GM23248 (cell line): ENCODE results near the gene CHKB. TPM values are rescaled to one million over a fixed set of nuclear protein-coding genes. Genes with fewer than 3 reads are reported as not detected.
"Not testable (repeated sequence)": the region's sequence is repeated elsewhere in the genome, so short reads cannot be mapped to it uniquely, and the experiment has no call there.

Source experiments
- DNase-seq: peaks from one replicate; pipeline ENCODE4 v3.0.0-alpha.2; 2015
- H2AFZ ChIP-seq: fragments of 200-600 bp; sonication (generic); 2 replicates; pipeline ENCODE4 v1.6.1; 2016; ENCODE audit warnings: antibody characterized with exemption
- H3F3A ChIP-seq: fragments of 200-600 bp; sonication (generic); 2 replicates; pipeline ENCODE4 v1.6.1; 2016; ENCODE audit warnings: mild to moderate bottlenecking, antibody characterized with exemption, mixed run types; ENCODE audit not compliant: insufficient read depth
- H3K27ac ChIP-seq: fragments of 200-600 bp; sonication (generic); 2 replicates; pipeline ENCODE4 v1.5.1; 2016; ENCODE audit warnings: mild to moderate bottlenecking
- H3K27me3 ChIP-seq: fragments of 200-600 bp; sonication (generic); replicated peaks from 2 replicates; pipeline ENCODE4 v1.6.1; 2016; ENCODE audit warnings: mild to moderate bottlenecking; ENCODE audit not compliant: insufficient read depth
- H3K36me3 ChIP-seq: fragments of 200-600 bp; sonication (generic); 2 replicates; pipeline ENCODE4 v1.6.1; 2016; ENCODE audit warnings: low read depth, mild to moderate bottlenecking
- H3K4me1 ChIP-seq: fragments of 200-600 bp; sonication (generic); 2 replicates; pipeline ENCODE4 v1.6.1; 2016; ENCODE audit warnings: mild to moderate bottlenecking; ENCODE audit not compliant: insufficient read depth
- H3K4me2 ChIP-seq: fragments of 200-600 bp; sonication (generic); one replicate; pipeline ENCODE4 v1.6.1; 2016; ENCODE audit warnings: mild to moderate bottlenecking; ENCODE audit not compliant: unreplicated experiment
- H3K4me3 ChIP-seq: fragments of 200-600 bp; sonication (generic); 2 replicates; pipeline ENCODE4 v1.5.1; 2016; ENCODE audit warnings: mild to moderate bottlenecking
- H3K79me2 ChIP-seq: fragments of 200-600 bp; sonication (generic); 2 replicates; pipeline ENCODE4 v1.6.1; 2016; ENCODE audit warnings: mild to moderate bottlenecking; ENCODE audit not compliant: insufficient read depth
- H3K9ac ChIP-seq: fragments of 200-600 bp; sonication (generic); 2 replicates; pipeline ENCODE4 v1.6.1; 2016; ENCODE audit warnings: mild to moderate bottlenecking
- H3K9me2 ChIP-seq: fragments of 200-600 bp; sonication (generic); 2 replicates; pipeline ENCODE4 v1.6.1; 2016; ENCODE audit warnings: mixed run types, mild to moderate bottlenecking, moderate library complexity; ENCODE audit not compliant: insufficient read depth
- H3K9me3 ChIP-seq: fragments of 200-600 bp; sonication (generic); one replicate; pipeline ENCODE4 v1.6.1; 2017; ENCODE audit warnings: low read depth
- H4K20me1 ChIP-seq: fragments of 200-600 bp; sonication (generic); 2 replicates; pipeline ENCODE4 v1.6.0; 2016; ENCODE audit not compliant: insufficient read depth
- EZH2 ChIP-seq: fragments of 200-600 bp; sonication (generic); IDR thresholded peaks from 2 replicates; pipeline ENCODE4 v1.6.1; 2018; ENCODE audit warnings: antibody characterized with exemption, mild to moderate bottlenecking; ENCODE audit not compliant: insufficient read depth, poor library complexity, severe bottlenecking
- EZH2phosphoT487 ChIP-seq: fragments of 200-600 bp; sonication (generic); IDR thresholded peaks from 2 replicates; pipeline ENCODE4 v1.6.1; 2018; ENCODE audit warnings: antibody characterized with exemption, moderate library complexity, mild to moderate bottlenecking, low read depth; ENCODE audit not compliant: insufficient read depth
- WGBS, 2 experiments: methylation state at CpG; one replicate each; pipeline ENCODE4 v1.1.6; 2015 to 2017; ENCODE audit warnings: low lambda C conversion rate in 2 of 2, low coverage in 1 of 2; ENCODE audit errors: missing lambda C conversion rate in 2 of 2; 5-methylcytosine and 5-hydroxymethylcytosine counted together
- in situ Hi-C: fragments of 300-500 bp; cut with MboI; formaldehyde crosslinking; loops from 2 replicates; pipeline ENCODE4 v1.15.0; 2020
- polyA plus RNA-seq: library from polyadenylated mRNA; unstranded; fragments of >200 nt; fragmentation: Nextera tagmentation; extraction: Ambion mirVana; gene quantifications from 2 replicates; pipeline ENCODE4 v1.2.1, GENCODE V29; 2016
- total RNA-seq: library from RNA; depleted of rRNA; stranded (reverse); fragments of >200 nt; shearing (Covaris generic); gene quantifications from 2 replicates; pipeline ENCODE4 v1.2.3, GENCODE V29; 2014

CHKB gene
- total and polyA plus RNA-seq, 2 experiments from 2014 or later, result 41.3 to 41.7 TPM

DNA sequence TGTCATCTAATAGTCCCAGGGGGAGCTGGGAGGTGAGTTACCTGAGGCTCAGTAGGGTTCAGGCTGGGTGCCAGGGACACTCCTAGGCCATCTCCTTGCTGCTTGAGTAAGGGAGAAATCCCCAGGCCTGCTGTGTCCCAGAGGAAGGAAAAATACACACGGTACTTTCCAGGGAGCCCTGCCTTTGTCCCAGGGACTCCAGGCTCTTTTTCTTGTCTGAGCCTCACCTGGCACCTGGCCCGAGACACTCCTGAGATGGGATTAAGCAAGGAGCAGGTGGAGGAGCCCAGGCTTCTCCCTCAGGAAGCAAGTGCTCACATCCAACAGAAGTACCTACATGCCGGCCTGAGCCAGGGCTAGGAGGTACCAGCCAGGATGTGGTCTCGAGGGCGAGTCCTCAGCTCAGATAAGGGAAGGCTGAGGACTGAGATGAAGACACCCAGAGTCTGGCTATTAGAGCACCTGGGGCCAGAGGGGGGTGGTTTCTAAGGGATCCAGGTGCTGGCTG, 37.8 kb downstream of the CHKB start:
- Histone ChIP-seq H2AFZ (peak overlapping the region; percentile 54), H3K79me2 (no peaks in the 10 kb centered on the region), H3K9me2 (no peaks in the 10 kb centered on the region), H3K27ac (no peak overlapping the region), H3K36me3 (no peaks in the 10 kb centered on the region), H3F3A (peaks cover 27% of the 10 kb centered on the region), H4K20me1 (no peaks in the 10 kb centered on the region), H3K27me3 (peaks cover 8% of the 10 kb centered on the region), H3K4me1 (peaks cover 26% of the 10 kb centered on the region), H3K4me3 (peak overlapping the region; percentile 51; the same call in 1 of the 2 replicates), H3K4me2 (no peak overlapping the region), H3K9me3 (no peaks in the 10 kb centered on the region), H3K9ac (peak overlapping the region; percentile 62)
- in situ Hi-C loops, result no loop called here
- no peak for DNase-seq
- no peak for TF ChIP-seq EZH2
- no peak for TF ChIP-seq EZH2phosphoT487
- whole genome bisulfite sequencing, 2 experiments, result 93% methylated on average over 5 of the region's 5 CpGs

DNA sequence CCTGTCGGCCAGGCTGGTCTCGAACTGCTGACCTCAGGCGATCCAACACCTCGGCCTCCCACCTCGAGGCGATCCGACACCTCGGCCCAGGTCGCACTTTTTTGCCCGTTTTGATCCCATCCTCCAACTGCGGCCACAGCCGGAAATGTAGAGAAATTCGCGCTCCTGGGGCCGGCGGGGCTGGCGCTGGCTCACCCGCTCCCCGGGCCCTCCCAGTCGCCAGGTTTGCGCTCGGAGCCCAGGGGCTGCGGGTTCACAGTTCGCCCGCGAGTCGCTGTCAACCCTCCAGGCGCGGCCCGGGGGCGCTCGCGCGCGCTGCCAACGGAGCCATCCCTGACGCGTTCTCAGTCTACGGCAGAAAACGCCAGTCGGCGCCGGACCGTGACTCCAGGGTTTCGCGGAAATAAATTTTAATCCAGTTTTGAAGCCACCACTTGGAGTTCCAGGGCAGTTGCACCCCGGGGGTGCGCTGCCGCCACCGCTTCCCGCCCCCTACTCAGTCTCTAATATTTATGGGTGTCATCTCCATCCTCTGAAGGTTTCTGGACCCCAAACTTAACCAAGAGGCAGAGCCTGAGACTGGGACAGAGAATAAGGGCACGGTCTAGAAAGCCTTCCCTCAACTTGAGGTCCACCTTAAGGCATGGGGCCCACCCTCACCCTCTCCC, 38.4 kb downstream of the CHKB start:
- TF ChIP-seq EZH2phosphoT487, result no peak
- TF ChIP-seq EZH2, result no peak
- Histone ChIP-seq H3F3A (peaks cover 31% of the 10 kb centered on the region), H3K9me3 (no peaks in the 10 kb centered on the region), H3K36me3 (no peaks in the 10 kb centered on the region), H3K27me3 (peaks cover 8% of the 10 kb centered on the region), H3K4me1 (peaks cover 30% of the 10 kb centered on the region), H2AFZ (peak overlapping the region; percentile 54), H4K20me1 (no peaks in the 10 kb centered on the region), H3K79me2 (no peaks in the 10 kb centered on the region), H3K4me2 (peak overlapping the region; percentile 60), H3K4me3 (peak overlapping the region; percentile 51), H3K9me2 (no peaks in the 10 kb centered on the region), H3K27ac (0 out of 2 replicates have a peak overlapping the region, but pooled peaks have one; percentile 13), H3K9ac (peak overlapping the region; percentile 62)
- peak; percentile 90 for DNase-seq
- in situ Hi-C loops, result no loop called here
- 6% methylated on average over 34 to 52 of the region's 52 CpGs for WGBS, 2 experiments

DNA sequence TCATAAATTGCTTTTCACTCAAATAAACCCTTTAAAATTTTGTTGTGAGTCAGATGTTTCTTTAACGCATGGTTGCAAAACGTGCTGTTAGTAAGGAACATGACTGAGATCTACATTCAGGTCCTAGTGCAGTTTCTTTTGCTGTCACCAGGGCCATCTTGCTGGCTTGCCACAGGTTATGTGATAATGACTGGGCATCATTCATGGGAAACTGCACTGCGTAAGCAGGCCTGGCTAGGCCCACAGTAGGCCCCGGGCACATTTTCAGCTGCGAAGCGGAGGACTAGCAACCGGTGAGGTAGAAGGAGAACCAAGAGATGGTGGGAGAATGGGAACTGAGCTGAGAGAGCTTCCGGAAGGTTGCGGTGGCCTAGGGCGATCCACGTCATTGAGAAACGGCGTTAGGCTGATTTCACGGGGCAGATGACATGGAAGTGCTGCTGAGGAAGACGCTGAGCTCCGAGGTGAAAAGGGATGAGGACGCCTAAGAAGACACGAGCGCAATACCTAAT, 40.2 kb downstream of the CHKB start:
- no peak overlapping the region for H2AFZ ChIP-seq
- H3K4me3 ChIP-seq, result no peak overlapping the region
- H3K79me2 ChIP-seq, result no peaks in the 10 kb centered on the region
- H3K9me2 ChIP-seq, result no peaks in the 10 kb centered on the region
- H3K4me1 ChIP-seq, result peaks cover 42% of the 10 kb centered on the region
- H3K9ac ChIP-seq, result no peak overlapping the region
- no peaks in the 10 kb centered on the region for H3K36me3 ChIP-seq
- no peaks in the 10 kb centered on the region for H3K9me3 ChIP-seq
- H3K27me3 ChIP-seq, result no peaks in the 10 kb centered on the region; the same call in 1 of the 2 replicates
- WGBS, 2 experiments, result 88% methylated on average over 19 of the region's 19 CpGs
- DNase-seq, result peak; percentile 75
- H4K20me1 ChIP-seq, result no peaks in the 10 kb centered on the region
- H3K4me2 ChIP-seq, result no peak overlapping the region
- TF ChIP-seq EZH2phosphoT487 (no peak), EZH2 (no peak)
- peak overlapping the region; percentile 99 for H3K27ac ChIP-seq
- H3F3A ChIP-seq, result peaks cover 42% of the 10 kb centered on the region
- in situ Hi-C loops, result no loop called here

DNA sequence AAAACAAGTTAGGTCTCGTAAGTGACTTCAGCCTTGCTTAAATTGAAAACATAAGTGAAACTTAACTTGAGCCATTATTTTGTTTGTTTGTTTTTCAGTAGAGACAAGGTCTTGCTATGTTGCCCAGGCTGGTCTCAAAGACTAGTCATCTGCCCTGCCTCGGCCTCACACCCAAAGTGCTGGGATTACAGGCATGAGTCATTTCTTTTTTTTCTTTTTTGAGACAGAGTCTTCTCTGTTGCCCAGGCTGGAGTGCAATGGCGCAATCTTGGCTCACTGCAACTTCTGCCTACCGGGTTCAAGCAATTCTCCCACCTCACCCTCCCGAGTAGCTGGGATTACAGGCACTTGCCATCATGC, 41.0 kb downstream of the CHKB start:
- H3K4me3 ChIP-seq, H2AFZ ChIP-seq, H4K20me1 ChIP-seq, H3K36me3 ChIP-seq, H3K9me3 ChIP-seq, H3K27me3 ChIP-seq, H3K79me2 ChIP-seq, H3K9me2 ChIP-seq, in situ Hi-C loops: not testable (repeated sequence)
- DNase-seq, result peak; percentile 96
- peaks cover 42% of the 10 kb centered on the region for H3K4me1 ChIP-seq
- H3F3A ChIP-seq, result peaks cover 42% of the 10 kb centered on the region
- peak overlapping the region; percentile 1 for H3K4me2 ChIP-seq
- peak overlapping the region; percentile 99 for H3K27ac ChIP-seq
- peak overlapping the region; percentile 72 for H3K9ac ChIP-seq
- 3% methylated on average over 5 of the region's 5 CpGs for whole genome bisulfite sequencing, 2 experiments
